A673 (cell line): Measurements from ENCODE around the gene TBC1D25.

Experiments used
- EZH2 ChIP-seq: fragments of 200-600 bp; sonication (generic); IDR thresholded peaks from 2 replicates; pipeline ENCODE4 v1.6.1; 2017; ENCODE audit warnings: borderline replicate concordance, low read depth, mild to moderate bottlenecking, mixed read lengths, antibody characterized with exemption, low read length; ENCODE audit not compliant: poor library complexity, severe bottlenecking
- TF ChIP-seq, protein P1 (sequence below): fragments of 300-800, 200-600 bp; sonication (generic); conservative IDR thresholded peaks from 2 replicates; pipeline ENCODE4 v1.5.1; 2017; ENCODE audit warnings: low read depth, mild to moderate bottlenecking, antibody characterized with exemption, low read length, moderate library complexity, mixed read lengths

DNA sequence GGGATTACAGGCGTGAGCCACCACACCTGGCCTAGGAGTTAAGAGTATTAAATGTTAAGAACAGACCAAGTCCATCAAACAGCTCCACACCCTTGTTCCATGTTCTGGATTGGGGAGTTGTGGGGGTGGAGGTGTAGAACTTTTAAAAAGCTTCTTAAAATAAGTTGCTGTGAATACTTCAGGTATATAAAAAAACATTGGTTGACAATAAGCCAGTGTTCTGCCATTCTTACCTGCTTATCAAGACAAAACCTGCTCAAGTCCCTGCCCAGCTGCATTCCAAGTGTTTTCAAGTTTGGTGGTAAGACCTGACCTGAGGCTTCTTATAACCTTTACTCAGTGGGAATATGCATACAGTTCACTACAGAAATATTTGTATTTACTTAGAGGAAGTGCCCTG lies 41.1 kb downstream of the TBC1D25 start:
- TF ChIP-seq, protein P1, sequence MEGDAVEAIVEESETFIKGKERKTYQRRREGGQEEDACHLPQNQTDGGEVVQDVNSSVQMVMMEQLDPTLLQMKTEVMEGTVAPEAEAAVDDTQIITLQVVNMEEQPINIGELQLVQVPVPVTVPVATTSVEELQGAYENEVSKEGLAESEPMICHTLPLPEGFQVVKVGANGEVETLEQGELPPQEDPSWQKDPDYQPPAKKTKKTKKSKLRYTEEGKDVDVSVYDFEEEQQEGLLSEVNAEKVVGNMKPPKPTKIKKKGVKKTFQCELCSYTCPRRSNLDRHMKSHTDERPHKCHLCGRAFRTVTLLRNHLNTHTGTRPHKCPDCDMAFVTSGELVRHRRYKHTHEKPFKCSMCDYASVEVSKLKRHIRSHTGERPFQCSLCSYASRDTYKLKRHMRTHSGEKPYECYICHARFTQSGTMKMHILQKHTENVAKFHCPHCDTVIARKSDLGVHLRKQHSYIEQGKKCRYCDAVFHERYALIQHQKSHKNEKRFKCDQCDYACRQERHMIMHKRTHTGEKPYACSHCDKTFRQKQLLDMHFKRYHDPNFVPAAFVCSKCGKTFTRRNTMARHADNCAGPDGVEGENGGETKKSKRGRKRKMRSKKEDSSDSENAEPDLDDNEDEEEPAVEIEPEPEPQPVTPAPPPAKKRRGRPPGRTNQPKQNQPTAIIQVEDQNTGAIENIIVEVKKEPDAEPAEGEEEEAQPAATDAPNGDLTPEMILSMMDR: no peak
- TF ChIP-seq EZH2: no peak
